SK-N-SH (cell line): ENCODE data around the gene DNAH6. TPM values are rescaled to one million over a fixed set of nuclear protein-coding genes. Genes with fewer than 3 reads are reported as not detected.
A peak's percentile ranks its signal among the peaks of the same experiment; 100 is the strongest.

Experiments
- CTCF ChIA-PET: fragments of 300-600, 350-600 bp; formaldehyde crosslinking; extraction: SDS; loops from one replicate; lab custom pipeline; 2021; lab: Yijun Ruan, JAX
- POLR2A ChIA-PET: fragments of 350-600 bp; sonication (Branson Sonifier 250); formaldehyde crosslinking; extraction: SDS; loops from one replicate; lab custom pipeline; 2020; ENCODE audit warnings: antibody characterized with exemption, inconsistent platforms; lab: Yijun Ruan, JAX
- DNase-seq: peaks from one replicate; pipeline ENCODE4 v3.0.0; 2012
- H2AFZ ChIP-seq: fragments of 200-600 bp; sonication (generic); 2 replicates; pipeline ENCODE4 v1.8.1; 2016; ENCODE audit warnings: antibody characterized with exemption, mild to moderate bottlenecking, low read depth
- H3F3A ChIP-seq: fragments of 200-600 bp; sonication (generic); replicated peaks from 2 replicates; pipeline ENCODE3; 2016; ENCODE audit warnings: antibody characterized with exemption, mild to moderate bottlenecking; ENCODE audit not compliant: insufficient read depth
- H3K27ac ChIP-seq, 2 experiments: fragments of 200-500 bp in 1 of 2; fragments of 200-600 bp in 1 of 2; sonication (Bioruptor generic) in 1 of 2; sonication (generic), shearing (Covaris generic) in 1 of 2; 2 replicates each; pipeline versions ENCODE4 v1.5.1 to v1.6.1; 2014 to 2016; ENCODE audit warnings: low read depth in 2 of 2, inconsistent platforms in 1 of 2, low read length in 1 of 2, mild to moderate bottlenecking in 1 of 2, mixed read lengths in 1 of 2
- H3K27me3 ChIP-seq: fragments of 200-600 bp; sonication (generic), shearing (Covaris generic); 2 replicates; pipeline ENCODE4 v1.6.1; 2016; ENCODE audit warnings: mixed run types; ENCODE audit not compliant: insufficient read depth
- H3K36me3 ChIP-seq, 2 experiments: fragments of 200-500 bp in 1 of 2; fragments of 200-600 bp in 1 of 2; sonication (Bioruptor generic) in 1 of 2; sonication (generic) in 1 of 2; replicated peaks in 1 of 2; 2 replicates each; pipeline versions ENCODE3 to v1.5.1; 2014 to 2016; ENCODE audit warnings: low read length in 1 of 2, mild to moderate bottlenecking in 1 of 2; ENCODE audit not compliant: insufficient read depth in 2 of 2, control insufficient read depth in 1 of 2
- H3K4me1 ChIP-seq, 2 experiments: fragments of 200-500 bp in 1 of 2; fragments of 200-600 bp in 1 of 2; sonication (Bioruptor generic) in 1 of 2; sonication (generic), shearing (Covaris generic) in 1 of 2; 2 replicates each; pipeline versions ENCODE4 v1.5.1 to v1.6.1; 2014 to 2016; ENCODE audit warnings: low read depth in 1 of 2, low read length in 1 of 2, mixed run types in 1 of 2; ENCODE audit not compliant: insufficient read depth in 2 of 2, control insufficient read depth in 1 of 2
- H3K4me2 ChIP-seq: fragments of 200-600 bp; sonication (generic), shearing (Covaris generic); 2 replicates; pipeline ENCODE4 v1.6.1; 2017; ENCODE audit warnings: mixed run types
- H3K4me3 ChIP-seq, 2 experiments: fragments of 200-500 bp in 1 of 2; fragments of 200-600 bp in 1 of 2; sonication (Bioruptor generic) in 1 of 2; sonication (generic), shearing (Covaris generic) in 1 of 2; 2 replicates each; pipeline versions ENCODE4 v1.5.1 to v1.8.1; 2014 to 2016; ENCODE audit warnings: low read depth in 2 of 2, inconsistent platforms in 1 of 2, low read length in 1 of 2, mild to moderate bottlenecking in 1 of 2, mixed read lengths in 1 of 2, moderate library complexity in 1 of 2
- H3K79me2 ChIP-seq: fragments of 200-600 bp; sonication (generic); 2 replicates; pipeline ENCODE4 v1.8.1; 2017; ENCODE audit warnings: mild to moderate bottlenecking; ENCODE audit not compliant: insufficient read depth
- H3K9ac ChIP-seq: fragments of 200-600 bp; sonication (generic); 2 replicates; pipeline ENCODE4 v1.6.1; 2017; ENCODE audit warnings: mixed run types
- H3K9me2 ChIP-seq: fragments of 200-600 bp; sonication (generic); 2 replicates; pipeline ENCODE4 v1.6.1; 2017; ENCODE audit warnings: mixed run types
- H3K9me3 ChIP-seq: fragments of 200-600 bp; sonication (generic); 2 replicates; pipeline ENCODE4 v1.6.1; 2017; ENCODE audit warnings: mixed run types, mild to moderate bottlenecking, moderate library complexity
- H4K20me1 ChIP-seq: fragments of 200-600 bp; sonication (generic); 2 replicates; pipeline ENCODE4 v1.6.1; 2017; ENCODE audit warnings: mild to moderate bottlenecking, mixed run types; ENCODE audit not compliant: insufficient read depth
- CHD2 ChIP-seq: fragments of 150-350 bp; IDR thresholded peaks from 2 replicates; pipeline ENCODE4 v1.6.1; 2018; ENCODE audit warnings: low read length; ENCODE audit not compliant: partially characterized antibody
- ELF1 ChIP-seq: IDR thresholded peaks from 2 replicates; pipeline ENCODE4 v1.4.0; 2012
- EP300 ChIP-seq, 2 experiments: IDR thresholded peaks; 2 replicates each; pipeline versions ENCODE4 v1.4.0 to v1.6.1; 2012; ENCODE audit warnings: borderline replicate concordance in 1 of 2, low read depth in 1 of 2, low read length in 1 of 2
- EZH2phosphoT487 ChIP-seq: fragments of 200-600 bp; sonication (generic); IDR thresholded peaks from 2 replicates; pipeline ENCODE4 v1.6.1; 2017; ENCODE audit warnings: low read depth, mixed run types, mild to moderate bottlenecking, antibody characterized with exemption, moderate library complexity, borderline replicate concordance
- FOXJ3 ChIP-seq: sonication (generic); formaldehyde crosslinking; IDR thresholded peaks from 2 replicates; pipeline ENCODE4 v1.5.1; 2020; ENCODE audit warnings: mild to moderate bottlenecking, missing genetic modification reagents
- FOXM1 ChIP-seq: IDR thresholded peaks from 2 replicates; pipeline ENCODE4 v1.4.0; 2012; ENCODE audit warnings: low read depth, mild to moderate bottlenecking
- GABPA ChIP-seq: IDR thresholded peaks from 2 replicates; pipeline ENCODE4 v1.4.0; 2012; ENCODE audit warnings: low read depth, mild to moderate bottlenecking
- NRF1 ChIP-seq: IDR thresholded peaks from 2 replicates; pipeline ENCODE4 v1.6.1; 2012; ENCODE audit warnings: low read depth, mild to moderate bottlenecking, low read length
- POLR2AphosphoS5 ChIP-seq: IDR thresholded peaks from 2 replicates; pipeline ENCODE4 v1.6.1; 2012; ENCODE audit warnings: low read depth, low read length
- REST ChIP-seq: IDR thresholded peaks from 2 replicates; pipeline ENCODE4 v1.6.1; 2012; ENCODE audit warnings: mild to moderate bottlenecking, low read depth, low read length, moderate library complexity
- RXRA ChIP-seq: IDR thresholded peaks from 2 replicates; pipeline ENCODE4 v1.4.0; 2012; ENCODE audit warnings: low read depth, mild to moderate bottlenecking, borderline replicate concordance
- SIN3A ChIP-seq: IDR thresholded peaks from 2 replicates; pipeline ENCODE4 v1.6.1; 2012; ENCODE audit warnings: low read depth, mild to moderate bottlenecking, low read length, moderate library complexity, borderline replicate concordance
- SMC3 ChIP-seq: IDR thresholded peaks from 2 replicates; pipeline ENCODE4 v1.6.1; 2012; ENCODE audit warnings: low read depth, low read length, improper control_type of control experiment
- TCF12 ChIP-seq: IDR thresholded peaks from 2 replicates; pipeline ENCODE4 v1.4.0; 2012
- WGBS: methylation state at CpG from one replicate; pipeline ENCODE4 v1.1.6; 2017; ENCODE audit warnings: low lambda C conversion rate; 5-methylcytosine and 5-hydroxymethylcytosine counted together
- polyA plus RNA-seq, 3 experiments: library from polyadenylated mRNA; depleted of rRNA; stranded (reverse); fragments of >200 nt; gene quantifications; 2 replicates each; pipeline ENCODE4 v1.2.3, GENCODE V29; 2012
- TF ChIP-seq, protein P1 (sequence below): fragments of 200-600 bp; sonication (generic); IDR thresholded peaks from 2 replicates; pipeline ENCODE4 v1.6.1; 2017; ENCODE audit warnings: antibody characterized with exemption, mild to moderate bottlenecking, moderate library complexity
- TF ChIP-seq, protein P2 (sequence below): IDR thresholded peaks from 2 replicates; pipeline ENCODE4 v1.4.0; 2012; ENCODE audit warnings: low read depth
- TF ChIP-seq, protein P3 (sequence below): IDR thresholded peaks from 2 replicates; pipeline ENCODE4 v1.4.0; 2012; ENCODE audit warnings: low read depth, borderline replicate concordance

The DNAH6 gene
- polyA plus RNA-seq, 1 of the 3 experiments (the other 2 are of a cell fraction), result 0.03 TPM

DNA sequence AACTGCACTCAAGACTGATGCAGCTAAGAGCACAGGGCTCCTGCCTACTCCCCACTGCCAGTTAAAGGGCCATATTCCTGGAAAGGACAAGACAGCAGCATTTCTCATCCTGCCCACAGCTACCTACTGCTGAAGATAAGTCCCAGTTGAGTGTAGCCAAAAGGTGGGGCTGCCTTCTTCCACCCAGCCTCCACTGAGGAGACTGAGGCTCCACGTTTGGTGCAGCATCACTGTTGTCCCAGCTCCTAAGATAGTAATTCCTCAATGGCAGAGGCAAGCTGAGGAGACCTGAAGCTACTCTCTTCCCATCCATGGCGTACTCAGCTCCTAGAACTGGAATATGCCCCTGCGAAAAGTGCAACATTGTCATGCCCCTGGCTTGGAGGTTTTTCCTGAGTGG lies 214.9 kb downstream of the DNAH6 start:
- POLR2A ChIA-PET, result no interaction called here
- no peak overlapping the region for H3K4me2 ChIP-seq
- no peak overlapping the region for H3K27ac ChIP-seq

DNA sequence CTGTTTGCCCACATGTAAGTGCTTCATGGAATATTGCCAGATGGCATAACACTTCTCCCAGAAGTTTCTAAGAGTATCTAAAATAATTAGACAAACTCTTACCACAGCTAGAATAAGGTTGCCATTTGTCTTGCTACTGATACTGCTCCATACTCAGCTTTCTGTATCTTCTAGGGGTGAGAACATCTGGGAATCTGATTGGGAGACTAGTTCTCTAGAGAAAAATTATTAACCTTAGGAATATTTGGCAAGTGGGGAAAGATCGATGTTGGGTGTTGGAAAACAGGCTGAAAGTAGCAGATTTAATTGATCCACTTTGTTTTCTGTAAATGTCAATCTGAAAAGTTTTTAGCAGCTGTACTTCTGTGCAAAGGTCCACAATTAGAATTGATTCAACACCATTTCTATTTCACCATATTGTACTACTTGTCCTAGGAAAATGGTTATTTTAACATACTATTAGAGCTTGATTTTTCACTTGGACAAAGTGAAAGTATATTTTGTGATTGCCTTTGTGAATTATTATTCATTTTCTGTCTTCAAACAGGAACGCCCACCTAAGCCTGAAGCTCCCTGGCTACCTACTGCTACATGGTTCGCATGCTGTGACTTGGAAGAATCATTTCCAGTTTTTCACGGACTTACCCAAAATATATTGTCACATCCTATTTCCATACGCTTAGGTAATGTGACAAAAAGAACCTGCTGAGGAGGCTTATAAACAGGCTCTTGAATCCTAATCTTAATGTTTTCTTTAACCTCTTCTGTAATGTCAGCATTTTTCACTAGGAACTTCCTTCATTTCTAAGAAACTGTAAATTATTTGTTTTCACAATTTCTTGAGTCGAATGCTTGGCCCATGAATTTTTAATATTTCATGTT lies 216.8 kb downstream of the DNAH6 start:
- Histone ChIP-seq H3K27me3 (no peaks in the 10 kb centered on the region), H3K4me2 (no peak overlapping the region), H3K4me1 (no peaks in the 10 kb centered on the region), H3K79me2 (no peaks in the 10 kb centered on the region), H3K27ac (no peak overlapping the region), H3F3A (no peaks in the 10 kb centered on the region), H2AFZ (0 out of 2 replicates have a peak overlapping the region, but pooled peaks have one; percentile 24), H3K9me2 (no peaks in the 10 kb centered on the region), H3K36me3 (no peaks in the 10 kb centered on the region), H4K20me1 (no peaks in the 10 kb centered on the region), H3K4me3 (no peak overlapping the region; a peak in 1 of 4 replicates), H3K9ac (no peak overlapping the region), H3K9me3 (no peaks in the 10 kb centered on the region)
- POLR2A ChIA-PET, result no interaction called here
- no peak for DNase-seq
- CTCF ChIA-PET, result interaction anchor here (1.0 kb wide), 1 partner anchor 23 kb away, joined by 5 read pairs; no protein-coding TSS in a partner anchor
- WGBS, result 24% methylated on average over 6 of the region's 6 CpGs
- TF ChIP-seq ELF1 (no peak), SMC3 (no peak), EZH2phosphoT487 (no peak), NRF1 (no peak), EP300 (IDR thresholded peaks at IDR 0.05; ENCODE audit: borderline replicate concordance in 1 of 2, low read depth in 1 of 2, low read length in 1 of 2) (no peak), REST (no peak)
- TF ChIP-seq, protein P1, sequence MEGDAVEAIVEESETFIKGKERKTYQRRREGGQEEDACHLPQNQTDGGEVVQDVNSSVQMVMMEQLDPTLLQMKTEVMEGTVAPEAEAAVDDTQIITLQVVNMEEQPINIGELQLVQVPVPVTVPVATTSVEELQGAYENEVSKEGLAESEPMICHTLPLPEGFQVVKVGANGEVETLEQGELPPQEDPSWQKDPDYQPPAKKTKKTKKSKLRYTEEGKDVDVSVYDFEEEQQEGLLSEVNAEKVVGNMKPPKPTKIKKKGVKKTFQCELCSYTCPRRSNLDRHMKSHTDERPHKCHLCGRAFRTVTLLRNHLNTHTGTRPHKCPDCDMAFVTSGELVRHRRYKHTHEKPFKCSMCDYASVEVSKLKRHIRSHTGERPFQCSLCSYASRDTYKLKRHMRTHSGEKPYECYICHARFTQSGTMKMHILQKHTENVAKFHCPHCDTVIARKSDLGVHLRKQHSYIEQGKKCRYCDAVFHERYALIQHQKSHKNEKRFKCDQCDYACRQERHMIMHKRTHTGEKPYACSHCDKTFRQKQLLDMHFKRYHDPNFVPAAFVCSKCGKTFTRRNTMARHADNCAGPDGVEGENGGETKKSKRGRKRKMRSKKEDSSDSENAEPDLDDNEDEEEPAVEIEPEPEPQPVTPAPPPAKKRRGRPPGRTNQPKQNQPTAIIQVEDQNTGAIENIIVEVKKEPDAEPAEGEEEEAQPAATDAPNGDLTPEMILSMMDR, result no peak
- TF ChIP-seq, protein P2, sequence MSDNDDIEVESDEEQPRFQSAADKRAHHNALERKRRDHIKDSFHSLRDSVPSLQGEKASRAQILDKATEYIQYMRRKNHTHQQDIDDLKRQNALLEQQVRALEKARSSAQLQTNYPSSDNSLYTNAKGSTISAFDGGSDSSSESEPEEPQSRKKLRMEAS, result no peak
- TF ChIP-seq, protein P3, sequence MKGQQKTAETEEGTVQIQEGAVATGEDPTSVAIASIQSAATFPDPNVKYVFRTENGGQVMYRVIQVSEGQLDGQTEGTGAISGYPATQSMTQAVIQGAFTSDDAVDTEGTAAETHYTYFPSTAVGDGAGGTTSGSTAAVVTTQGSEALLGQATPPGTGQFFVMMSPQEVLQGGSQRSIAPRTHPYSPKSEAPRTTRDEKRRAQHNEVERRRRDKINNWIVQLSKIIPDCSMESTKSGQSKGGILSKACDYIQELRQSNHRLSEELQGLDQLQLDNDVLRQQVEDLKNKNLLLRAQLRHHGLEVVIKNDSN, result no peak

More for the DNA sequence above, 214.9 kb downstream of the DNAH6 start:
- Histone ChIP-seq H3K9ac (no peak overlapping the region), H3F3A (no peaks in the 10 kb centered on the region), H4K20me1 (no peaks in the 10 kb centered on the region), H3K4me3 (no peak overlapping the region), H3K36me3 (no peaks in the 10 kb centered on the region), H3K4me1 (no peaks in the 10 kb centered on the region), H3K9me3 (no peaks in the 10 kb centered on the region), H3K9me2 (no peaks in the 10 kb centered on the region), H3K79me2 (no peaks in the 10 kb centered on the region), H3K27me3 (no peaks in the 10 kb centered on the region), H2AFZ (no peak overlapping the region)
- no peak for TF ChIP-seq CHD2
- TF ChIP-seq EZH2phosphoT487, result no peak
- TF ChIP-seq, protein P1, result no peak
- TF ChIP-seq SMC3, result no peak
- TF ChIP-seq FOXJ3 (CRISPR knock-in tag), result no peak
- no peak for TF ChIP-seq RXRA
- no peak for TF ChIP-seq SIN3A
- TF ChIP-seq POLR2AphosphoS5, result no peak
- TF ChIP-seq GABPA, result no peak
- TF ChIP-seq FOXM1, result no peak
- TF ChIP-seq TCF12, result no peak
- 28% methylated on average over 3 of the region's 3 CpGs for WGBS
- CTCF ChIA-PET, result no interaction called here
- no peak for DNase-seq
